Brain microvascular endothelial cell (primary cell): Measurements from ENCODE around the gene MYADML2.

Experiments used
- DNase-seq: peaks from one replicate; pipeline ENCODE4 v3.0.0-alpha.2; 2020
- H3K27ac ChIP-seq: fragments of 250-450 bp; sonication (Bioruptor Pico); 2 replicates; pipeline ENCODE4 v1.5.1; 2020; ENCODE audit warnings: mild to moderate bottlenecking, moderate library complexity
- H3K27me3 ChIP-seq: fragments of 250-450 bp; sonication (Bioruptor Pico); replicated peaks from 2 replicates; pipeline ENCODE4 v1.5.1; 2020; ENCODE audit warnings: mild to moderate bottlenecking
- H3K36me3 ChIP-seq: fragments of 250-450 bp; sonication (Bioruptor Pico); replicated peaks from 2 replicates; pipeline ENCODE4 v1.5.1; 2020; ENCODE audit warnings: mild to moderate bottlenecking
- H3K4me3 ChIP-seq: 2 replicates; pipeline ENCODE4 v1.5.1; 2011; ENCODE audit warnings: low read depth, mild to moderate bottlenecking, control low read depth, low read length, moderate library complexity
- in situ Hi-C: cut with HindIII; loops from 2 replicates; pipeline ENCODE4 v1.10.0; 2017; ENCODE audit warnings: low sequenced_read_pairs, low pct_ligation_motif_present
- TF ChIP-seq, protein P1 (sequence below): IDR thresholded peaks from 2 replicates; pipeline ENCODE4 v1.5.1; 2011; ENCODE audit warnings: low read depth, mild to moderate bottlenecking, moderate library complexity, low read length, control low read depth, inconsistent platforms; ENCODE audit errors: missing control alignments

Gene MYADML2

DNA sequence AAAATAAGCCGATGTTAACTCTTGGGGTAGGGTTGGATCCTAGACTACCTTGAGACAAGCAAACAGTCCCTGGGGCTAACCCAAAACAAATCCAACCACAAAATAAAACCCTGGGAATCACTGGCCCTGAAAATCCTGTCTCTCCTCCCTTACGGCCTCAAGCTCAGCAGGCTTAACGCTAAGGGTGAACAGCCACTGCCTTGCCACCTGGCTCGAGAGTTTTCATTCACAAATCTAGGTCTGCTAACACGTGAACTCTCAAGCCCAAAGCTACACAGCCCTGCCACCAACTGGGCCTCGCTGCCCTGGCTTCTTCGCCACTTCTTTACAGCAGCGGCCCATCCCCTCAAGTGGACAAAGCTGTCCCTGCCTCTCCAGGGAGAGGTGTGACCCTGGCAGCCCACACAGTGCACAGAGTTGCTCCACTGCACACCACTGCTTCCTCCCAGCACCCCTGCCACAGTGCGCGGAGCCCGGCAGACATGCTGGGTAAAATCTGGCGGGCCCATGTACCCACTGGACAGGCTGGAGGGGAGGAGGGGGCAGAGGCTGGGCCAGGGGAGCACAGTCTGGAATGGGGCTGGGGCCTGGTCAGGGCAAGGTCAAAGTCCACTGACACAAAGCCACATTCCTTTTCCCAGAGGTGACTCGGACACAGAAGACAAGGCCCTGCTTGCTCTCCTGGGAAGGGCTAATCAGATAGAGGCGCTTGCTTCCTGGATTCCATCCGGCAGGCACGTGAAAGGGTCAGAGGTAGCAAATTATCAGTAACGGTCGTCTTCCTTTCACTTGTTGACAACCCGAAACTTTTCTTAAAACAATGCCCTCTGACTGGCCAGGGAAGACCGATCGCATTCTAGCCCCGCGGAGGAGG is 36.8 kb downstream of the MYADML2 start:
- TF ChIP-seq, protein P1, sequence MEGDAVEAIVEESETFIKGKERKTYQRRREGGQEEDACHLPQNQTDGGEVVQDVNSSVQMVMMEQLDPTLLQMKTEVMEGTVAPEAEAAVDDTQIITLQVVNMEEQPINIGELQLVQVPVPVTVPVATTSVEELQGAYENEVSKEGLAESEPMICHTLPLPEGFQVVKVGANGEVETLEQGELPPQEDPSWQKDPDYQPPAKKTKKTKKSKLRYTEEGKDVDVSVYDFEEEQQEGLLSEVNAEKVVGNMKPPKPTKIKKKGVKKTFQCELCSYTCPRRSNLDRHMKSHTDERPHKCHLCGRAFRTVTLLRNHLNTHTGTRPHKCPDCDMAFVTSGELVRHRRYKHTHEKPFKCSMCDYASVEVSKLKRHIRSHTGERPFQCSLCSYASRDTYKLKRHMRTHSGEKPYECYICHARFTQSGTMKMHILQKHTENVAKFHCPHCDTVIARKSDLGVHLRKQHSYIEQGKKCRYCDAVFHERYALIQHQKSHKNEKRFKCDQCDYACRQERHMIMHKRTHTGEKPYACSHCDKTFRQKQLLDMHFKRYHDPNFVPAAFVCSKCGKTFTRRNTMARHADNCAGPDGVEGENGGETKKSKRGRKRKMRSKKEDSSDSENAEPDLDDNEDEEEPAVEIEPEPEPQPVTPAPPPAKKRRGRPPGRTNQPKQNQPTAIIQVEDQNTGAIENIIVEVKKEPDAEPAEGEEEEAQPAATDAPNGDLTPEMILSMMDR: no peak
- Histone ChIP-seq H3K27me3 (no peaks in the 10 kb centered on the region), H3K4me3 (peak overlapping the region; percentile 74), H3K27ac (no peak overlapping the region), H3K36me3 (peaks cover 30% of the 10 kb centered on the region)
- in situ Hi-C loops: no loop called here
- DNase-seq: no peak

DNA sequence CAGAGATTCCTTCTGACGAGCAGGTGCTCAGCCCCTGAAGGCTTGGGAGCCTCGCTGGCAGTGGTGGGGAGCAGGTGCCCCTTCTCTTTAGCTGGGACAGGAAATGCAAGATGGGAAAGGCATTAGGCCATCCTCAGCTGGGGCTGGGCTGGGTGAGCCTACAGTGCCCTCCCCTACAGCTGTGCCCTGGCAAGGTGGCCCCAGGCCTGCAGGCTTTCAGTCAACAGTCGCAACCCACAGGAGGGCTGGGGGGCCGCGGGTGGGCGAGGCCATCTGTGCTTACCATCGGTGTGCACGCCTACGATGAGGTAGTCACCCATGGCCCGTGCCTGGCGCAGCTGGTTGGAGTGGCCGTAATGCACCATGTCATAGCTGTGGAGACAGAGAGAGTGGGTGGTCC is 37.8 kb downstream of the MYADML2 start:
- DNase-seq: no peak
- TF ChIP-seq, protein P1: no peak
- H3K4me3 ChIP-seq: no peak overlapping the region
- H3K27ac ChIP-seq: no peak overlapping the region
- in situ Hi-C loops: no loop called here
- H3K36me3 ChIP-seq: peaks cover 25% of the 10 kb centered on the region
- H3K27me3 ChIP-seq: no peaks in the 10 kb centered on the region

DNA sequence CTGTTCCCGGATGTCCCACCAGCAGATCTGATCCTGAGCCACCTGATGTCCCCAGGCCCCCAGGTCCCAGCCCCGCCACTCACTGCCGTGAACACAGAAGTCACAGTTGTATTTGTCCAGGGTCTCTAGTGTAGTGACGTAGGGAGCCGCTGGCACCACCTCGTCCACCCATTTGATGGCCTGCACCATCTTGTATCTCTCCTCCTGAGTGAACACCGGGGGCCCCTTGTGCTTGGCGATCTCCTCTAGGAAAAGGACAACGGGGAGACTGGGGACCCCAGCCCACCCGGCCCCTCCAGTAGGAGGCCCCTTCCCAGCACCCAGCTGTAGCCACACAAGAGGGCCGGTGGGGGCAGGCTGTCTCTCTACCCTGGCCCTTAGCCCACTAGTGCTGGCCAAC is 38.2 kb downstream of the MYADML2 start:
- peaks cover 21% of the 10 kb centered on the region for H3K36me3 ChIP-seq
- DNase-seq: no peak
- H3K27me3 ChIP-seq: no peaks in the 10 kb centered on the region
- in situ Hi-C loops: no loop called here
- H3K27ac ChIP-seq: no peak overlapping the region
- no peak overlapping the region for H3K4me3 ChIP-seq
- TF ChIP-seq, protein P1: no peak

DNA sequence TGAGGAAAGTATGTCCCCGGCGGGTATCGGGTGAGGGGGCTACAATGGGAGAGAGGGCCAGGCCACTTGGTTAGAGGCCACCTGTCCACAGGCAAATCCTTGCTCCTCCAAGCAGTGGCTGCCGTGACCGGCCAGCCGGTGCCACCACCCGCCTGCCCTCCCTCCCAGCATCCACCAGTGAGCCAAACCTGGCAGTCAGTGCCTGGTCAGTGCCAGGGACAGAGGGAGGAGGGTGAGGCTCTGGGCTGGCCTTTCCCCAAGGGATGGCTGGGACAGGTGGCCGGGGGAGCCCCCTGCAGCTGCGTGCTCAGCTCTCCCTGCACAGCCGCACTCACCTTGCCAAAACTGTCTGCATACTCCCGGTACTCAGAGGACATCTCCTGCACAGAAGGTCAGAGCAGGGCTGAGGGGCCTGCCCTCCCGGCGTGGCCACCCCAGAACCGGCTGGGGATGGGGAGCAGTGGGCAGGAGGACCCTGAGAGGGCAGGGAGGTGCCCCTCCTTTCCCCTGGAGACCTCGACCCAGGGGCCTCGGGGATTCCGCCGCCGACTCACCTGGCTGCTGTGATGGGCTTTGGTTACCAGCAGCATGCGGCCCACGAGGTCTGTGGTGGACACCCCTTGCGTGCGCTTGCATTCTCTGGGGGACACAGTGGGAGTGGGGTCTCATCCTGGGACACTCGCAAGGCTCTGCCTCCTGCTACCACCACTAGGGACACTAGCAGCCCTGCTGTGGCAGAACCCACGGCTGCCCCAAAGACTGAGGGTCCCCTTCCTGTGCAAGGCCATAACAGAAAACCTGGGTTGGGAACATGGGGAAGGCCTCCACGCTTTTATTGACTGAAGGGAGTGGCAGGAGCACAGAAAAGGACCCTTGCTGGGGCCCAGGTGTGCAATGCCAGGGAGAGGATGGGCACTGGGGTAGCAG is 39.6 kb downstream of the MYADML2 start:
- no peak for DNase-seq
- Histone ChIP-seq H3K27me3 (no peaks in the 10 kb centered on the region), H3K4me3 (no peak overlapping the region), H3K36me3 (peaks cover 7% of the 10 kb centered on the region), H3K27ac (no peak overlapping the region)
- TF ChIP-seq, protein P1: no peak
- in situ Hi-C loops: no loop called here

DNA sequence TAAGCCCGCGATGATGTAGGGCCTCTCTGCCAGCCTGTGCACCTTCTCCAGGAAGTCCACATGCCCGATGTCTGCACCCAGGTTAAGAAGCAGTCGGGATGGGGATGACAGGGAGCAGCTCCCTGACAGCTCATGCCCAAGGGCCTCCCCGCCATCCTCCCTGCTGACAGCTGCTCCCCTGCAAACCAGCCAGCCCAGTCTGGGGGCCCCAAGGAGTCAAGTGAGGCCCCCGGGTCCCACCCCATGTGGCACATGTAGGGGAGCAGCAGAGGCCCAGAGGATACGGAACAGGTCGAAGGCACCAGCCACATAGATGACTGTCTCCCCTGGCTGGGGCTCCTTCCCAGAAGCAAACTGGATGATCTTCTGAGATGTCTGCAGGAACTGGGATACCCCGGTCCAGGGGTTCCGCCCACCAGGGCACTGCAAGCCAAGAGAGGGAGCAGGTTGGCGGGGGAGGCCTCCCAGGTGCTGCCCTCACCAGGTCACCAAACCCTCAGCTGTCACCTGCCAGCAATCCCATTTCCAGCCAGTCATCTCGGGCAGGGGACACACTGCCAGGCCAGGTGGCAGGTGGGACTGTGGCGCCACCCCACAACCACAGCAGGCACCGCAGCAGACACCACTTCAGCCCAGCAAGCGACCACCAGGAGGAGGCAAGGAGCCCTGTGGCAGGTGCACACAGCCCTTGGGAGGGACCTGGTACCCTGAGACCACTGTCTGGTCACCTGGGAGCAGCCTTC is 40.4 kb downstream of the MYADML2 start:
- no peak overlapping the region for H3K27ac ChIP-seq
- H3K36me3 ChIP-seq: no peaks in the 10 kb centered on the region
- no peak for DNase-seq
- H3K27me3 ChIP-seq: no peaks in the 10 kb centered on the region
- TF ChIP-seq, protein P1: peak; percentile 26
- no peak overlapping the region for H3K4me3 ChIP-seq
- in situ Hi-C loops: no loop called here
